ENCODE results near the gene C2orf72. TPM values are rescaled to one million over a fixed set of nuclear protein-coding genes. Genes with fewer than 3 reads are reported as not detected.
"Not testable (repeated sequence)": the region's sequence is repeated elsewhere in the genome, so short reads cannot be mapped to it uniquely, and the experiment has no call there.

C2orf72 gene
- total RNA-seq, 1 donor from 2014 or later = 34.2 TPM

GRCh38 chr2:231046916-231047273, 9.6 kb downstream of the C2orf72 start:
- no peak for DNase-seq (ENCODE audit: low spot score)

DNA sequence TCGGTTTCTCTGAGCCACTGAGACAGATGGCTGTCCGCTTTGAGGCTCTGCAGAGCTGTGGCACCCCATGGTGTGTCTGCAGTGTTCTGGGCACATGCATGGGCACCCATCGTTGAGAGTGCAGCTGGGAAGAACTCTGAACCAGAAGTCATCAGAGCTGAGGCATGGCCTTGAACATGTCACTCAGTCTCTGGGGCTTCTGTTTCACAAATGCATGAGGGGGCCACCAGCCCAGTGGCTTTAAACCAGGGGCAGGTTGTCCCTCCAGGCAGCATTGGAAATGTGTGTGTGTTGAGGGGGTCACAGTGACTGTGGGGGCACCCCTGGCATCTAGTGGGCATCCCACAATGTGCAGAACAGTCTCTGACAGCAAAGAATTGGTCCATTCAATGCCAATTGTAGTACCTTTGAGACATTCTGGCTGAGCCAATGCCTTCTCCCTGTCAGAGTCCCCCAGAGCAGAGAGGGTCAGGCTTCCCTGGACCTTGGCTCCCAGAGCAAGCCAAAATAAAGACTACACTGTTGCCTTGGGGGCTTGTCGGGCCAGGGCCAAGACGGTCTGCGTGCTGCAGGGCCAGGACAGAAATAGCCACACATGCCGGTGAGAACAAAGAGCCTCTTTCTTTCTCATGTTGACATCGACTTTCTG, 10.1 kb downstream of the C2orf72 start:
- DNase-seq (ENCODE audit: low spot score) = no peak

- DNase-seq (ENCODE audit: low spot score) = no peak
Measured at GRCh38 chr2:231047923-231048915, 10.9 kb downstream of the C2orf72 start.

DNA sequence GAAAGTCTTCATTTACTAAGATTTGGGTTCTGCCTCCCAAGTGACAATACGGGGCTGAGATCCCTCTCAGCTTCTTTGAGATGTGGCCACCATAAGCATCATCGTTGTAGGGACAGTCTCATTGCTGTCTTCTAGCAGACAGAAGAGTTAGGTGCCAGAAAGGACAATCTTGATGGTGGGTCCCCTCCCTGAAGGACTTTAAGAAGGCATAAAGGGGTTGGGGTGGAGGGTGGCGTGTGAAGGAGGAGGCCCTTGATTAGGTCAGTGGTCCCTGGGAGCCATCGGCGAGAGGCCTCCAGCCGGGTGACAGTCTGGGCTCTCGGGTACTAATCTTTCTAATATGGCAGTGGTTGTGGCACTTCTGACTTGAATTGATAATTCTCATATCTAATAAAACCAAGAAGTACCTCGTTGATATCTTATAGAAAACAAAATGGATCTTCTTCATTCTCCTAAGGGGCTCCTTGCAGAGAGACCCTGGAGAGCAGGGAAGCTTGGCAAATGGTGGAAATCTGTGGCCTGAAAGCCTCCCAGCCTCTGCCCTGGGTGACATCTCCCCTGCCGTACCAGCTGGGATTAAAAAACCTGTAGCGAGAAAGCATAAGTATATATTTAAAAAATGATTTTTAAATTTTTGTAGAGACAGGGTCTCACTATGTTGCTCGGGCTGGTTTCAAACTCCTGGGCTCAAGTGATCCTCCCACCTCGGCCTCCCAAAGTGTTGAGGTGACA, 12.1 kb downstream of the C2orf72 start:
- DNase-seq (ENCODE audit: low spot score) = no peak

GRCh38 chr2:231050018-231050901, 12.9 kb downstream of the C2orf72 start:
- DNase-seq (ENCODE audit: low spot score) = peak; percentile 92

DNA sequence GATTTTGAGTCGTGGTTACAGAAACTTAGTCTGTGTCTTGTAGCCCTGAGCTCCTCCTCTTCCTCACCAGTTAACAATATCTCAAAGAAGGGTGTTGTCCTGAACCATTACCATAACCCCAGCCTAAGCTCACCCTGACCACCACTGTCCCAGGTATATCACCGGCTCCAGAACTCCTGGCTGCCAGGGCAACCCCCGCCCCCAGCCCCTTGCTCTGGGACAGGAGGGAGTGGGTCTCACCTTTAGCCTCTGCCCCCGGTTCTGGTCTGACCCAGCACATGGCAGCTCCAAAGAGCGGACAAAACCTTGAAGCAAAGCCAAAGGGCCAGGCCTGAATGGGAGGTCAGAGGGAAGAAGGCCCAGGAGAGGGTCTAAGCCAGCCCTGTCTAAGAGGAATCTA, 13.8 kb downstream of the C2orf72 start:
- DNase-seq (ENCODE audit: low spot score) = no peak

DNA sequence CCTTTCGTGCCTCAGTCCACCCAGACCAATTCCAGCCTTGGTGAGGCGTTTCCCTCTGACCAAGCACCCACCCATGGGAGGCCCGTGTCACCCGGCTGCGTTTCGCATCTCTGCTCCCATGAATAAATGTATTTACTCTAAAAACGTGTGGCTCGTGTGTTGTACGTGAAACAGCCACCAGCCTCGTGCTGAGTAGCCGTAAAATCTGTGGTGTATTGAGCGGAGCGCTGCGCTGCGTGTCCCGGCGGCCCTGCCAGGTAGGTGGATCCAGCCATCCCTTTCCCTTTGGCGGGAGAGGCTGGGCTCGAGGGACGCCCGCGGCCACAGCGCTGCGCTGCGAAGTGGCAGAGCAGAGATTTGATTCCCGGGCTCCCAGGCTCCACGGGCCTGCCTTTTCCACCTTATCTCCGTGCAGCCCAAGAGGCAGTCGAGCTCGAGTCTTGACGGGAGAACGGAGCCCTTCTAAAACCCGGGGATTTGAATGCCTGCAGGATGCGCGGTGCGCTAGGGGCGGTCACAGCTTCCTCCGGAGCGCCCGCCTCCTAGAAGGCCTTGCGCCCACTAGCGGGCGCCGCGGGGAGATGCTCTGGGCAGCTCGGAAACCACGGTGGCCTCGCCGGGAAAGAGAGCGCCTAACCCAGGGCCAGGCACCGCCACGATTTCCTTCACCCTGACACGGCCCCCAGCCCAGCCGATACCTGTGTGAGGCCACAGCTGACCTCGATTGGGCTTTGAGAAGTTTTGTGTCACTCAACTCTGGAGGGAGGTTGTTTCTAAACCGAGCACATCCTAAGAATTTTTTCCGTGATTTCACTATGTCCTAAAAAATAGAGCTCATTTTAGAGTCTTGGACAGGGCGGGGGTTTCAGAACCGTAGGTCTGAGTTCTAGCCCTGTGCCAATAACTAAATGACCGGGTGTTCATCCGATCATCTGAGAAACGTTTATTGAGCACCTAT, 15.4 kb downstream of the C2orf72 start:
- peak; percentile 83 for DNase-seq (ENCODE audit: low spot score)

GRCh38 chr2:231053846-231054245, 16.5 kb downstream of the C2orf72 start:
- DNase-seq (ENCODE audit: low spot score) = no peak

DNA sequence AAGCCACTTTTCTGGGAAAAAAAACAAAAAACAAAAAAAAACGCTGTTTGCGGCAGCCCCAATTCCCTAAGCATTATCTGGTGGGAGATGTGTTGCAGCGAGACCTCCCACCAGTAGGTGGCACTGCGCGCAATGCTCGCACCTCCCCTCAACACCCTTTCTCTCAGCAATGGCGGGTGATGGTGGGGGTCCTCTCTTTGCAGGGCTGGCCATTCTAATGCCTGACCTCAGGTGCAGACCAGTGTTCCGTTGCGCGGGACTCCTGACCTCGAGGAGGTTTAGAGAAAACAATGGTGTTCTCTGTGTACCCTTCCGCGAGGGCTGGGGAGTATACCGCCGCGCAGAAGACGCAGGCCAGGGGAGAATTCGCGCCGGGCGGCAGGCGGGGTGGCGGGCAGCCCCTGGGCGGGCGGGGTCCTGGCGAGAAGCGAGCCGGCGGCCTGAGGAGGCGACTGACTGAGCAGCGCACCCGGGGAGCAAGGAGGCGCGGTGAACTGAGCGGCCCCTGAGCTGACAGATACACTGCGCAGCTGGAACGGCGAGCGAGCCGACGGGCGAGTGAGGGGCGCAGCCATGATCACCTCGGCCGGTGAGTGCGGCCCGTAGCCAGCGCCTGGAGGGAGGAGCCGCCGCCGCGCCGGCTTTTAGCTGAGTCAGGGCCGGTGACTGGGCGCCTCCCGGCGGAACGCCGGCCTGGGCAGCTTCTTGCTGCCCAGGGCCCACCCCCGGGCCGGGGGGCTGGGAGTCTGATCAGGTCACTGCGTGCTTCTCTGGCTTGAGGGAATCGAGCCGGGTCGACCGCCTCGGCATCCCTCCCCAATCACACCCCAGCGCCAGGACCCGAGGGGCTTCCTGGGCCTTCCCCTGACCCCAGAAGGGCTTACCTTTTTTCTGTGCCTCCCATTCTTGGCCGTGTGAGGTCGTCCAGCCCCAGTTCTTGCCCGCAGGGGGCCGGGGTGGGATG, 19.4 kb downstream of the C2orf72 start, which contains the start of gene PSMD1:
PSMD1 (plus strand) TSS at position 415 of the 964 bp plus-strand sequence; CDS start at position 574, 159 bp downstream.
- DNase-seq (ENCODE audit: low spot score) = peak; percentile 94

DNA sequence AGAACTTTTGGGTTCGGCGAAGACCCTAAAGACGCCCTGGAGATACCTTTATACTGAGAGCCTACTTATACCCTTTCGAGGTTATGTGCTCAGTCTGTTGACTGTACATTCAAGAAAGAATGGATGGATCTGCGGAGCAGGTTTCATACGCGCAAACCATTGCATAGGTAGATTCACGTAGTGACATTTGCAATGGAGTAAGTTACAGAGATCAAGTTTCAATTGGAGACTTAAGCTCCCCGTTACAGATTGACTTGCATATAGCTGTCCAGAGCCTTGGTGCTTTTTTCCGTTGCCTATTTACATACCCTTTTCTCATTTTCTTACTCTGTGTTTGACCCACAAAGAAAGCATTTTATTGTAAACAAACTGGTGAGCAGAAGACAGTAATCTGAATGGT, 20.3 kb downstream of the C2orf72 start:
- no peak for DNase-seq (ENCODE audit: low spot score)

DNA sequence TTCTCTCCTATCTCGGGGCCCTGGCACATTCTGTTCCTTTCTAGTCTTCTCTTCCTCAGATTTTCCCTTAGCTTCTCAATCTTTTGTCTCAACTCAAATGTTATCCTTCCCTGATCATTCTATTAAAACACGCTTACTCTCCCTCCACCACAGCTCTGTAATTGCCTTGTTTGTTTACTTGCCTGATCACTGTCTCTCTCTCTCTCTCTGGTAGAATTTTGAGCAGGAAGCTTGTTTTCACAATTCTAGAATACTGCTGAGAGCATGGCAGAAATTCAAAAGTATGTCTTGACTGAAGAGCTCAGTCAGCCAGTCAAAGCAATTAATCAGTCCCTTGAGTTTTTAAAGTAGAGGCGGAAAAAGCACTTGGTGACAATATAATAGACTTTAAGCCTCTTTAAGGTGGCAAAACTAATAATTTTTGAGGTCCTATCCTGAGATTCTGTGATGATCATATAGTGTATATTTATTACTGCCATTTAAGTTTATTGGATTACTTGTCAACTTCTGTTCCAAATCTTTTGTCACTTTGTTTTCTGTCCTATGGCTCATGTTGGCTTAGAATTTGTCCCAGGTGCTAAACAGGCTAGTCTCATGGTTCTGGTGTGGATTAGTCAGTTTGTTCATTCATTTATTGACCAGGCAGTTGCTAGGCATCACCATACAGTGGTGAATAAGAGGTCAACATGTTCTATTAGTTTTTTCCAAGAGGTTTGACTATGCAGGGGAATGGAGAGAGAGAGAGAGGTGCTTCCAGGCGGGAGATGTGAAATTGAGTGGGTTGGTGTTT, 21.6 kb downstream of the C2orf72 start:
- no peak for DNase-seq (ENCODE audit: low spot score)

DNA sequence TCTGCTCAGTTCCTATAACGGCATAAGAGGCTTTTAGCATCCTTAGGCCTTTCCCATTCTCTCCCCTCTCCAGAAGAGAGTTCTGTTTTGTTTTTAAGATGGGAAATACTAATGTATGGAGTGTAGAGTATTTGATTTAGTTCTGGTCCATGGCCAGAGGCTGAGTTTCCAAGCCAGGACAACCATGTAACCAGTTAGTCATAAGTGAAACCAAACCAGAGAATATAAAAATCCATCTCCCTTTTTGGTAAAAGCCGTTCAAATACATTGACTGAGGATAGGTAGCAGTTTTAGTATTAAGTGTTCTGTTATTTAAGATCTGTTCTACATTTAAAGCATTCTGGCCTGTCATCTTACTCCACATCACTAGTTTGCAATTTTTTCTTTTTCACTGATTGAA, 22.4 kb downstream of the C2orf72 start:
- DNase-seq (ENCODE audit: low spot score) = no peak

- DNase-seq (ENCODE audit: low spot score) = no peak
Measured at GRCh38 chr2:231062776-231063175, 25.5 kb downstream of the C2orf72 start.

- no peak for DNase-seq (ENCODE audit: low spot score)
Measured at GRCh38 chr2:231063347-231063746, 26.0 kb downstream of the C2orf72 start.

- no peak for DNase-seq (ENCODE audit: low spot score)
Measured at GRCh38 chr2:231065966-231066365, 28.6 kb downstream of the C2orf72 start.

- not testable (repeated sequence) for DNase-seq (ENCODE audit: low spot score)
Measured at GRCh38 chr2:231067531-231067930, 30.2 kb downstream of the C2orf72 start.

DNA sequence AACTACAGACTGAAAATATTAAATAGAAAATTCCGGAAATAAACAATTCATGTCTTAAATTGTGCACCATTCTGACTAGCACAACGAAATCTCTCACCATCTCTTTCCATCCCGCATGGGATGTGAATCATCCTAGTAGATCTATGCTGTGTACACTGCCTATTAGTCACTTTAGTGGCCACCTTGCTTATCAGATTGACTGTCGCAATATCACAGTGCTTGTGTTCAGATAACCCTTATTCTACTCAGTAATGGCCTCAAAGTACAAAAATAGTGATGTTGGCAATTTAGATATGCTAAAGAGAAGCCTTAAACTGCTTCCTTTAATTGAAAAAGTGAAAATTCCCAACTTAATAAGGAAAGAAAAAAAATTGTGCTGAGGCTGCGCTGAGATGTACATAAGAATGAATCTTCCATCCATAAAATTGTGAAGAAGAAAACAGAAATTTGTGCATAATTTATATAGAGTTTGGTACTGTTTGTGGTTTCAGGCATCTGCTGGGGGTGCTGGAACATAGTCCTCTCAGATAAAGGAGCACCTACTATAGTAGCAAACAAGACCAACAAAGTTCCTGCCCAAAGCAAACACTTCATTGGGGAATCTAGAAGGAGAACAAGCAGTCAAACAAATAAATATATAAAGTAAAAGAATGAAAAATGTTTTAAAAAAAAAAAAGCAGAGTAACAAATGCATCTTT, 31.4 kb downstream of the C2orf72 start:
- no peak for DNase-seq (ENCODE audit: low spot score)

All from mucosa of gallbladder (tissue), 1 donor.